Prostate gland (tissue), 2 donors: Measurements from ENCODE around the gene IFT27. TPM values are rescaled to one million over a fixed set of nuclear protein-coding genes. Genes with fewer than 3 reads are reported as not detected.

Experiments used
- DNase-seq: peaks from one replicate; pipeline ENCODE4 v3.0.0-alpha.2; 2019; ENCODE audit warnings: low spot score
- H3K27ac ChIP-seq, 2 donors: fragments of 200-600 bp; sonication (generic); 2 replicates each; pipeline ENCODE4 v1.5.1; 2017 to 2019
- H3K27me3 ChIP-seq: fragments of 200-600 bp; sonication (generic); replicated peaks from 2 replicates; pipeline ENCODE4 v1.5.1; 2019; ENCODE audit not compliant: insufficient read depth
- H3K36me3 ChIP-seq, 2 donors: fragments of 200-600 bp; sonication (generic); 1 replicate in 1 of 2; 2 replicates in 1 of 2; pipeline versions ENCODE4 v1.5.1 to v1.8.1; 2017 to 2019
- H3K4me1 ChIP-seq: fragments of 200-600 bp; sonication (generic); replicated peaks from 2 replicates; pipeline ENCODE4 v1.5.1; 2019
- H3K4me3 ChIP-seq, 2 donors: fragments of 200-600 bp; sonication (generic); 2 replicates each; pipeline ENCODE4 v1.5.1; 2017 to 2019
- H3K9me3 ChIP-seq: fragments of 200-600 bp; sonication (generic); 2 replicates; pipeline ENCODE4 v1.5.1; 2017
- POLR2A ChIP-seq: fragments of 450-650 bp; IDR thresholded peaks from one replicate; pipeline ENCODE4 v1.6.1; 2016; ENCODE audit warnings: antibody characterized with exemption, mild to moderate bottlenecking
- POLR2AphosphoS5 ChIP-seq: sonication (generic); formaldehyde crosslinking; IDR thresholded peaks from one replicate; pipeline ENCODE4 v1.6.1; 2017; ENCODE audit warnings: antibody characterized with exemption
- WGBS: methylation state at CpG from one replicate; pipeline ENCODE4 v1.1.5; 2018; 5-methylcytosine and 5-hydroxymethylcytosine counted together
- intact Hi-C: fragments of 100-400 bp; cut with DNase I; formaldehyde crosslinking; loops from one replicate; pipeline ENCODE4 v1.14.2; 2022
- total RNA-seq, 2 donors: library from RNA; depleted of rRNA; stranded (reverse); fragments of >200 nt; gene quantifications; one replicate each; pipeline ENCODE4 v1.1.0, GENCODE V29; 2016
- TF ChIP-seq, protein P1 (sequence below), 4 experiments: fragments of 200-600 bp in 2 of 4; fragments of 450-650 bp in 2 of 4; sonication (generic) in 2 of 4; IDR thresholded peaks; 1 replicate in 3 of 4; 2 replicates in 1 of 4; pipeline ENCODE4 v1.5.1; 2016 to 2019; ENCODE audit warnings: antibody characterized with exemption in 4 of 4, mild to moderate bottlenecking in 2 of 4, moderate library complexity in 2 of 4

The IFT27 gene
- total RNA-seq, 2 donors from 2014 or later, result 16.5 to 26.4 TPM

DNA sequence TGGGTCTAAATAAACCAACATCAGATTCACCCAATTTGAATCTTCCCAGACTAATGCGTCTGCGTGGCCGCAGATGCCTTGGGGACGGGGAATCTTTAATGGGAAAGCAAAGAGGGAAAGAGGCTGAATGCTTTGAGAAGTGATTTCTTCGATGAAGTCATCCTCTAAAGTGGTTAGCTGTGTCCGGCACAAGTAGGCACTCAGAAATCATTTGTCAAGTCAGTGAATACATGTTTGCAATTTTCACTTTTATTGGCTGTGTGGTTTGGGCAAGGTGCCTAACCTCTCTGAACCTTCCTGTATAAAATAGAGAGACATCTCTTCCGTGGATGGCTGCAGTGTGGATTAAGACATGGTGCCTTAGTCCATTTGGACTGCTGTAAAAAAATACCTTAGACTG lies 19.7 kb upstream of the IFT27 start:
- 48% methylated on average over 7 of the region's 7 CpGs for WGBS
- TF ChIP-seq POLR2A (no peak), POLR2AphosphoS5 (no peak)
- TF ChIP-seq, protein P1, sequence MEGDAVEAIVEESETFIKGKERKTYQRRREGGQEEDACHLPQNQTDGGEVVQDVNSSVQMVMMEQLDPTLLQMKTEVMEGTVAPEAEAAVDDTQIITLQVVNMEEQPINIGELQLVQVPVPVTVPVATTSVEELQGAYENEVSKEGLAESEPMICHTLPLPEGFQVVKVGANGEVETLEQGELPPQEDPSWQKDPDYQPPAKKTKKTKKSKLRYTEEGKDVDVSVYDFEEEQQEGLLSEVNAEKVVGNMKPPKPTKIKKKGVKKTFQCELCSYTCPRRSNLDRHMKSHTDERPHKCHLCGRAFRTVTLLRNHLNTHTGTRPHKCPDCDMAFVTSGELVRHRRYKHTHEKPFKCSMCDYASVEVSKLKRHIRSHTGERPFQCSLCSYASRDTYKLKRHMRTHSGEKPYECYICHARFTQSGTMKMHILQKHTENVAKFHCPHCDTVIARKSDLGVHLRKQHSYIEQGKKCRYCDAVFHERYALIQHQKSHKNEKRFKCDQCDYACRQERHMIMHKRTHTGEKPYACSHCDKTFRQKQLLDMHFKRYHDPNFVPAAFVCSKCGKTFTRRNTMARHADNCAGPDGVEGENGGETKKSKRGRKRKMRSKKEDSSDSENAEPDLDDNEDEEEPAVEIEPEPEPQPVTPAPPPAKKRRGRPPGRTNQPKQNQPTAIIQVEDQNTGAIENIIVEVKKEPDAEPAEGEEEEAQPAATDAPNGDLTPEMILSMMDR (IDR thresholded peaks at IDR 0.05), result no peak
- intact Hi-C loops, result no loop called here
- Histone ChIP-seq H3K27me3 (peaks cover 12% of the 10 kb centered on the region), H3K27ac (no peak overlapping the region), H3K4me1 (no peaks in the 10 kb centered on the region), H3K36me3 (no peaks in the 10 kb centered on the region), H3K4me3 (no peak overlapping the region), H3K9me3 (no peaks in the 10 kb centered on the region)
- no peak for DNase-seq

DNA sequence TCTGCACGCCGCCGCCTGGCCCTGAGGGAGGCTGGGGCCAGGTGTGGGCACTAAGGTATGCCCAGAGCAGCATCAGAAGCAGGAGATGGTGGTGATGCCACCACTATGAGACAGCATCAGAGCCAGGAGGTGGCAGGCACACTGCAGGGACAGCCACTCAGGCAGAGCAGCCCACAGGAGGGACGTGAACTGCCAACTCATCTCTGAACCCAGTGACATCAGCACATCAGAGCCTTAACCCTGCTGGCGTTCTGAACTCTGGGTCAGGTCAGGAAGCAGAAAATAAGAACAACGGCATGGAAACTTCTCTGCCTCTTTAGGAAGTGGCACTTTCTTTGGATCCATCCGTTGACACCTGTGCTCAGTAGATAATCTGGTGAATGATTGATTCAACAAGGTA lies 14.7 kb upstream of the IFT27 start:
- DNase-seq, result no peak
- intact Hi-C loops, result no loop called here
- no peaks in the 10 kb centered on the region for H3K36me3 ChIP-seq
- H3K27me3 ChIP-seq, result no peaks in the 10 kb centered on the region
- 33% methylated on average over 7 of the region's 7 CpGs for WGBS
- H3K4me3 ChIP-seq, result no peak overlapping the region
- TF ChIP-seq POLR2A (no peak), POLR2AphosphoS5 (no peak)
- TF ChIP-seq, protein P1 (IDR thresholded peaks at IDR 0.05), result no peak
- no peaks in the 10 kb centered on the region for H3K4me1 ChIP-seq
- H3K27ac ChIP-seq, result no peak overlapping the region
- no peaks in the 10 kb centered on the region for H3K9me3 ChIP-seq

DNA sequence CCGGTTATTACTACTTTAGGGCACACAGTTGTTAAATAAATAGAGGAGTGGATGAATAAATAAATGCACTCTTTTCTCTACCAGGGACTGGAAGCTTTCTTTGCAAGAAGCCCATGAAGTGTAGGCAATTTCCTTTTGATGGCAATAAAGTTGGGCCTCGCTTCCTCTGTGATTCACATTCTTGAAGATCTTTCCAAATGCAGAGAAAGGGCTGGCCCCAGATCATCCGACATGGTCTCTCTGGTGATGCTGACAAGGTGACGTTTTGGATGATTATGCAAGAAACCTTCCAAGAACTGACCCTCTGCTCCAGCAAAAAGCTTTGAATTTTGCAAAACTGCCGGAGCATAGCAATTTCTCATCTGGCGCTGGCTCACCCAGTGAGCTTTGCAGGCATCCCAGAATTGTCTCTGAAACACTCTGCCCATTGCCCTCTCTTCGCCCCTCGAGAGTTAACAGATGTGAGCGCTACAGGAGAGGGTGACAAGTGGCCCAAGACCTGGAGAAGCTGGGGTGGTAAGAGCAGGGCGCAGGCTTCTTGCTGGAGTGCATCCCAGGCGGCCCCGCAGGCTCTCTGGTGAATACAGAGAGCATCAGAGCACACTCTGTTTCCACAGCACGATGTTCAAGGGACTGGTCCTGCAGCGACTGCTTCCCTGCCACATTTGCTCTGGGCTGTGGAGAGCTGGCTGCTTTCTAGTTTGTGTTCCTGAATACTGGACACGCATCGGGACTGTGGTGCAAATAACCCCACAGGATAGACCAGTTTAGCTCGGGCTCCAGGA lies 11.5 kb upstream of the IFT27 start:
- TF ChIP-seq, protein P1 (IDR thresholded peaks at IDR 0.05), result no peak
- no peak for TF ChIP-seq POLR2A
- no peak for TF ChIP-seq POLR2AphosphoS5
- Histone ChIP-seq H3K27me3 (no peaks in the 10 kb centered on the region), H3K27ac (no peak overlapping the region), H3K4me1 (no peaks in the 10 kb centered on the region), H3K4me3 (no peak overlapping the region), H3K9me3 (no peaks in the 10 kb centered on the region), H3K36me3 (no peaks in the 10 kb centered on the region)
- no peak for DNase-seq
- 64% methylated on average over 17 of the region's 17 CpGs for WGBS
- intact Hi-C loops, result loop anchor here (10.0 kb wide), 1 partner anchor 407 kb away; no protein-coding TSS in a partner anchor

DNA sequence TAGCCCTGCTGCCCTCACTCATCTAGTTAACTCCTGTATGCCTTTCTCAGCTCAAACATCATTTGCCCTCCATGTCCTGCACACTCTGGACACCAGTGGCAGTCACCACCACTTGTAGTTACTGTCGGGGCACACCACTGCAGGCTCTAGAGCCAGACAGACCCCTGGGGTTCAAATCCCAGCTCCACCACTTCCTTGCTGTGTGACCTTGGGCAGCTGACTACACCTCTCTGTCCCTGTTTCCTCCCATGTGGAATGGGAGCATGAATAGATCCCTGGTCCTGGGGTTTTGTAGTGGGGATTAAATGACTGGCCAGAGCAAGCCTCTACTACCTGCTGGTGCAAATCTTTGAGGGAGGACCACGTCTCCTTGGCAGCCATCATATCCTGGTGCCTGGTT lies 7.8 kb upstream of the IFT27 start:
- no peaks in the 10 kb centered on the region for H3K27me3 ChIP-seq
- intact Hi-C loops, result loop anchor here (5.0 to 10.0 kb wide), 2 partner anchors 194 to 411 kb away; no protein-coding TSS in a partner anchor

More for the DNA sequence above, 7.8 kb upstream of the IFT27 start:
- no peak overlapping the region for H3K4me3 ChIP-seq
- no peaks in the 10 kb centered on the region for H3K36me3 ChIP-seq
- DNase-seq, result no peak
- H3K27ac ChIP-seq, result no peak overlapping the region
- no peaks in the 10 kb centered on the region for H3K4me1 ChIP-seq
- H3K9me3 ChIP-seq, result no peaks in the 10 kb centered on the region
- 90% methylated on average over 2 of the region's 2 CpGs for WGBS
- TF ChIP-seq POLR2A (no peak), POLR2AphosphoS5 (no peak)
- TF ChIP-seq, protein P1 (IDR thresholded peaks at IDR 0.05), result no peak
